HG03103 (cell line): ENCODE data around the gene MGAT5B.
"Not testable (repeated sequence)": the region's sequence is repeated elsewhere in the genome, so short reads cannot be mapped to it uniquely, and the experiment has no call there.

ENCODE experiments used
- ATAC-seq: cut with Tn5 transposase; IDR thresholded peaks from one replicate; pipeline ENCODE4 v1.9.1; 2021; ENCODE audit warnings: low read depth; ENCODE audit not compliant: unreplicated experiment

The MGAT5B gene

GRCh38 chr17:76868176-76868668, at the start of gene MGAT5B:
Gene MGAT5B, plus strand, starts transcription at chr17:76868404. Its CDS starts 626 bp downstream, at chr17:76869030.
- ATAC-seq: peak; percentile 65

- ATAC-seq: no peak
Observed at GRCh38 chr17:76820039-76820438, 48.2 kb upstream of the MGAT5B start.

- no peak for ATAC-seq
Observed at GRCh38 chr17:76820561-76820960, 47.6 kb upstream of the MGAT5B start.

GRCh38 chr17:76822184-76822778, 45.9 kb upstream of the MGAT5B start:
- no peak for ATAC-seq

GRCh38 chr17:76824093-76824492, 44.1 kb upstream of the MGAT5B start:
- ATAC-seq: no peak

- no peak for ATAC-seq
Observed at GRCh38 chr17:76826330-76827068, 41.7 kb upstream of the MGAT5B start.

GRCh38 chr17:76827736-76828135, 40.5 kb upstream of the MGAT5B start:
- ATAC-seq: no peak

- no peak for ATAC-seq
Observed at GRCh38 chr17:76830987-76831715, 37.1 kb upstream of the MGAT5B start.

GRCh38 chr17:76833034-76833644, 35.1 kb upstream of the MGAT5B start:
- ATAC-seq: no peak

GRCh38 chr17:76833747-76834146, 34.5 kb upstream of the MGAT5B start:
- no peak for ATAC-seq

GRCh38 chr17:76834870-76835269, 33.3 kb upstream of the MGAT5B start:
- ATAC-seq: no peak

- ATAC-seq: no peak
Observed at GRCh38 chr17:76840443-76840767, 27.8 kb upstream of the MGAT5B start.

GRCh38 chr17:76840884-76841775, 27.1 kb upstream of the MGAT5B start:
- ATAC-seq: no peak

- no peak for ATAC-seq
Observed at GRCh38 chr17:76841776-76842405, 26.3 kb upstream of the MGAT5B start.

GRCh38 chr17:76843068-76843467, 25.1 kb upstream of the MGAT5B start:
- ATAC-seq: not testable (repeated sequence)

GRCh38 chr17:76843703-76844484, 24.3 kb upstream of the MGAT5B start:
- ATAC-seq: no peak

- ATAC-seq: no peak
Observed at GRCh38 chr17:76844485-76844829, 23.7 kb upstream of the MGAT5B start.

- no peak for ATAC-seq
Observed at GRCh38 chr17:76844846-76845245, 23.4 kb upstream of the MGAT5B start.

GRCh38 chr17:76845541-76846017, 22.6 kb upstream of the MGAT5B start:
- ATAC-seq: no peak
